GM21423 (cell line): ENCODE results near the gene SRP9.
"Not testable (repeated sequence)": the region's sequence is repeated elsewhere in the genome, so short reads cannot be mapped to it uniquely, and the experiment has no call there.

Experiments
- ATAC-seq: cut with Tn5 transposase; IDR thresholded peaks from one replicate; pipeline ENCODE4 v1.9.1; 2021; ENCODE audit warnings: mild to moderate bottlenecking, moderate library complexity; ENCODE audit not compliant: unreplicated experiment

Gene SRP9

DNA sequence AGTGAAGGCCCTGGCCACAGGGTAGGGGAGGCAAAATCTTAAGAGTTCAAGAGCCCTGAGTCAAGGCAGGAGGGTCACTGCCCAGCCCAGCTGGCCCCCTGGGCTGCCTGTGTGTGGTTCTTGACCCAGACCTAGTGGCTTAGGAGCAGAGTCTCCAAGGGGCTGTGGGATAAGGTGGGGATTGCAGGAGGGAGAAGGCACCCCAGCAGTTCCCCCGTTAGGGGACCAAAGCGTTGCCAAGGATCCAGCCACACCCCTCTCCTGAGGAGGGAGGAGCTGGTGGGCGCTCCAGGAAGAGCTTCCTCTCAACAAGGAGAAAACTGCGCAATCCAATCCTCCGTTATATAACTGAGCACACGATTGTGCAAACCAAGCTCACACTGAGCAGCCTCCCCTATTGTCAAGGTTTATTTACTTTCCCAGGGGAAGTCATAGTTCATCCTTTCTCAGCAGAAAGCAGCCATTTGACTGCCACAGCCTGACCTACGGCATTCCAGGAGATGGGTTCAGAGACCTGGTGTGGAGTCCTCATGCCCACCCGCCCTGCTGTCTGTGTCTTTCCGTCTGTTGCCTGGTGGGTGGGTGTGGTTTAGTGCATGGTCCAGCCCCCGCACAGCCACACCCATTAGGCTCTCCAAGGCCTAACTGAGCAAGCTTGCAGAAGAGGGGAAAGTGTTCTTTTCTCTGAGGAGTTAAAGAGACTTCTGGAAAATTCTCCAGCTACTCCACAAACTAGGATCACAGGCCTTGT, 35.8 kb downstream of the SRP9 start:
- no peak for ATAC-seq

DNA sequence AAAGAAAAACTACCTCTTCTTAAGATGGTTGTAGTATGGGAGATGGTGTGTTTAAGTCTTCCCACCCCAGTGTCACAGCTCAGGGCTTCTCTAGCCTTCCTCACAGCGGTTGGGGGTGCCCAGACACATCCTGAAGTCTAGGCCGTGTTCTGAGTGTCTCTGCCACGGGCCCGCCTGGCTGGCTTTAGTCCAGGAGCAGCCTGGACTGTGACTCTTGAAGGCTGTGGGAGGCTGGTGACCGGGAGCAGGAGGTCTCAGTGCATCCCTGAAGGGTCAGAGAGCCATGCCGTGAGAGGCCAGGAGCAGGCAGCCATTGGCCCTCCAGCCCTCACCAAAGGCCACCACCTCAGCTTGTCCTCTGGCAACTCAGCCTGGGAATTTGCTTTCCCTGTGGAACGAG, 36.8 kb downstream of the SRP9 start:
- no peak for ATAC-seq

DNA sequence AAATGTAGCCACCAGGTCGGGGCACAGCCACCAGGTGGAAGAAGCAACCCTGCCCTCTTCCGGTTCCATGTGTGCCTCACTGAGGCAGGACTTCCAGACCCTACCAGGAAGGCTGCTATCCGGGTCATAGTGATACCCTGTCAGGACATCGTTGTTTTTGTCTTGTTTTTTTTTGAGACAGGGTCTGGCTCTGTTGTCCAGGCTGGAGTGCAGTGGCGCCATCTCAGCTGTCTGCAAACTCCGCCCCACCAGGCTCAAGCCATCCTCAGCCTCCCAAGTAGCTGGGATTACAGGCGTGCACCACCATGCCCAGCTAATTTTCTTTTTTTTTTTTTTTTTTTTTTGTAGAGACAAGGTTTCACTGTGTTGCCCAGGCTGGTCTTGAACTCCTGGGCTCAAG, 37.5 kb downstream of the SRP9 start:
- ATAC-seq = not testable (repeated sequence)

DNA sequence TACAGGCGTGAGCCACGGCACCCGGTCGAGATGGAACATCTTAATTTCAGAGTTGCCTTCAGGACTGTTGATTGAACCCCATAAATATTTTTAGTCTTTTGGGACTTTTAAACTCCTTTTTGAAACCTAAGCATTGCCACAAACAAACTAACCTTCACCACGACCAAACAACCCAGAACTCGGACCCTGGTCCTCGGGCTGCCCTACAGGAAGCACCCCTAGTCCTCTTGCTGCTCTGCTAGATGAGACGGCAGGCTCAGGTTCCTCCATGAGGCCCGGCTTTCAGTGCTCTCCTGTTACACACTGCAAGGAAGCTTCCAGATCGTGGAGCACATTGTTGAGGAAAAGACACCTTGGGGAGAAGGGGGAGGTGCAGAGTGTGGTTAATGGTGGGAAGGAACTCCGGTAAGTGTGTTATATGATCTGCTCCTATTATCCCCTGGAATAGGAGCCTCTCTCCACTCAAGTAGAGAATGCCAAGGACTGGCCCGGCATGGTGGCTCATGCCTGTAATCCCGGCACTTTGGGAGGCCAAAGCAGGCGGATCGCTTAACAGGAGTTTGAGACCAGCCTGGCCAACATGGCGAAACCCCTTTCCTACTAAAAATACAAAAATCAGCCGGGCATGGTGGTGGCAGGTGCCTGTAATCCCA, 38.0 kb downstream of the SRP9 start:
- no peak for ATAC-seq

DNA sequence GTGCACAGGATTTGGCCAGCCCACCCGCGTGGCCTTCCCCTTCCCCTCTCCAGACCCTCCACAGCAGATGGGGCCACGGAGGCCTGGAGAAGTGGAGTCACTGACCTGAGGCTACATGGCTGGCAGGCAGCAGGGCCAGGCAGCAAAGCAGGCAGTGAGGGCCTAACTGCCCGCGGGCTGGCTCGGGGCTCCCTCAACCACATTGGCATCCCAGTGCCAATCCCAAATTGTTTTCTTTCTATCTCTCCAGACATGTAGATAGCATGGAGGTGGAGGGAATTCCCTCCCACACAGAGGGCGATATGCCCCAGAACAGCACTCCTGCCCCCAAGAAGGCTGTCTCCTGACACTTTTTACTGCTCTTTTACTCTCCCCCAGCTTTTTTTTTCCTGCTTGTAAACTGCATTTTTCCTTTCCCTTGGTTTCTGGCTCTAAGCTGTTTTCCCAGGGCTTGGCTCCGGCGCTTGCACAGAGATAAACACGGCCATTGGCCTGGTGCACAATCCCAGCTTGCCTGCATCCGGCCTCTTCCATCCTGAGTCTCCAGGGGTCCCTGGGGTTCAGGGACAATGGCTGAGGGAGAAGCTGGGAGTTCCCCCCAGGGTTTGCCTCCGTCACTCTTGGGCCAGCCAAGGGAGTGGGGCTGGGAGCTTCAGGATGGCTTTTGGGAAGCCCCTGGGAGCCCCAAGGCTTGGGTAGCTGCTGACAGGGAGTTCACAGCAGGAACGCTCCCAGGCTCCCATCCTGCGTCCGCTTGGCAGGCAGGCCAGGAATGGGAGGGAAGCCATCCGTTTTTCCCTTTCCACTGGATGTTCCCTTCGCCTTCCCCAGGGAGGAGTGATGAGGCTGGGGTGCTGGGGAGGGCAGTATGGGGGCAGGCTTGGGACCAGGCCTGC, 39.3 kb downstream of the SRP9 start:
- no peak for ATAC-seq

DNA sequence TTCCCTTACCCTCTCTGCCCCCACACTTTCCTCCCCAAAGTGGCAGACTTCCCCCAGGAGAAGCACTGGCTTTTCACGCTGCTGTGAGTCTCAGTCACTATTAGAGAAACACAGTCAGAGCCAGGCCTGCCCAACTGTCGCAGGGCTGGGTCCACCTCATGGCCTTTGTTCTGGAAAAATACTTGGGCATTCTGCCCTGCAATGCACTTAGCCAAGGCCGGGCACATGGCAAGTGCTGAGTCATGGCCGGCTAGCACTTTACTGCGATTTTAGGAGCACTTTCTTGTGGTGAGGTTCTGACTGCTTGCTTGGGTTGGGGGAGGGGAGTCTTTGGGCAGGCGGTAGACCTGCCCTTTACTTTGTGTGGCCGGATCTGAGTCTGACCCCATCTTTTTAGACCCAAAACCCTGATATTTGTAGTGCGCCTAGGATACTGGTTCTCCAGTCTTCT, 40.0 kb downstream of the SRP9 start:
- no peak for ATAC-seq

DNA sequence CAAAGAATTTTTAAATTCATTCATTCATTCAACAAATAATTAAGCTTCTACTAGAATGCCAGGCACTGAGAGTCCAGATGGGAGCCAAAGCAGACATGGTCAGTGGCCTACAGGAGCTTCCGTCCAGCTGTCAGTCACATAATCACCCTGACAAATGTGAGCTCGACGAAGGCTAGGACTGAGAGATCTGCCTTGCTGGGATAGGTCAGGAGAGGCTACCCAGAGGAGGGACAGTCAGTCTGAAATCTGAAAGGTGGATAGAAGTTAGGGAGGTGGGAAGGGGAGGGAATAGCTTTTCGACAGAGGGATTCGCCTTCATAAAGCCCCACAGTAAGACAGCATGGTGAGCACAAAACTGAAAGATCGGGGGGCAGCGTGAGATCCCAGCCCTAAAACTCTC, 40.6 kb downstream of the SRP9 start:
- ATAC-seq = no peak

DNA sequence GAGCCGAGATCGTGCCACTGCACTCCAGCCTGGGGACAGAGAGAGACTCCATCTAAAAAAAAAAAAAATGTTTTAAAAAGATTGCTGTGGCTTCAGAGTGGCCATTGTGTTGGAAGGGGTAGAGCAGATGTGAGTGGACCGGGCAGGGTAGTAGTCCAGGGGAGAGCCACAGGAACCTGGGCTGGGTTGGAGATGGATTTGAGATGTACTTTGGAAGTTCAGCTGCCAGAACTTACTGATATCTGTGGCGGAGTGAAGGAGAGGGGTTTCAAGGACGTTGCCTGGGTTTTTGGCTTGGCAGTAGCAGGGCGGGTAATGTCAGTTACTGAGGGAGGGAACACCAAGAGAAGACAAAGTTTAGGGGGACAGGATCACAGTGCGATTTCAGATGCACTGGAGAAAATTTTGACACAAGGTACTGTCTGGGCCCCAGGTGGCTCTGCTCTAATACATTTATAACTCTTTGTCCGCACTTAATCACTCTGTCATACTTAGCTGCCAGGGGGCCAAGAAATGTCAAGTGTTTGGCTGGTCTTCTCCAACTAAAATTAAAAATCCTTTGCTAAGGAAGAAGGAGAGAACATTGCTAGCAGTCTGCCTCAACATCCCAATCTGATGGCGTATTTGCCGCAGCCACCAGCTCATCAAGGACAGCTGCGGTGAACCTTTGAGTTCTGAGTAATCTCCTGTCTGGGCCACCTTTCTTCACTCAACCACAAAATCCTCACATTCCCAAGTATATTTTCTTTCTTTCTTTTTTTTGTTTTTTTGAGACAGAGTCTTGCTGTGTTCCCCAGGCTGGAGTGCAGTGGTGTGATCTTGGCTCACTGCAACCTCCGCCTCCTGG, 41.9 kb downstream of the SRP9 start:
- no peak for ATAC-seq

DNA sequence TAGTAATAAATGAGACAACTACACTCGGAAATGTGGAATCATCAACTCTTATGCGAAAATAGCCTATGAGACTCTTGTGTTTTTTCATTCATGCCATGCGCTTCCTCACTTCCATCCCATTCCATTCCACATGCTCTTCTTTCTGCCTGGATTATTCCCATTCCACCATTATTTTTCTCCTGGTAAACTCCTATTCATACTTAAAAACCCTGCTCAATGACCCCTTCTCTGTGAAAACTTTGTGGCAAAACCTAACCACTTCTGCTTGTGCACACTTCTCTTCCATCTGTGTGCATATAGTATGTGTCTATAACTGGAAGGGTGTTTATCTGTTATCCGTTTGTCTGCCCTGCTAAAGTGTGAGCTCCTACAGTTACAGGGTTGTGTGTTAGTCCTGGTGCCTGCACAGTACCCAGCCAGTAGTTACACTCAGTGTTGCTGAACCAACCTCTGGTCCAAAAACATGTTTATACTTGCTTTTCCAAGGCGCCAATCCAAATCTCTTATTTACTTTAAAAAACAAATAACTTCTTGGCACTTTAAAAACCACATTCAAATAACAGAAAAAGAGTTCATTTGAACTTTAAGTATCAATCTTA, 43.0 kb downstream of the SRP9 start:
- no peak for ATAC-seq

DNA sequence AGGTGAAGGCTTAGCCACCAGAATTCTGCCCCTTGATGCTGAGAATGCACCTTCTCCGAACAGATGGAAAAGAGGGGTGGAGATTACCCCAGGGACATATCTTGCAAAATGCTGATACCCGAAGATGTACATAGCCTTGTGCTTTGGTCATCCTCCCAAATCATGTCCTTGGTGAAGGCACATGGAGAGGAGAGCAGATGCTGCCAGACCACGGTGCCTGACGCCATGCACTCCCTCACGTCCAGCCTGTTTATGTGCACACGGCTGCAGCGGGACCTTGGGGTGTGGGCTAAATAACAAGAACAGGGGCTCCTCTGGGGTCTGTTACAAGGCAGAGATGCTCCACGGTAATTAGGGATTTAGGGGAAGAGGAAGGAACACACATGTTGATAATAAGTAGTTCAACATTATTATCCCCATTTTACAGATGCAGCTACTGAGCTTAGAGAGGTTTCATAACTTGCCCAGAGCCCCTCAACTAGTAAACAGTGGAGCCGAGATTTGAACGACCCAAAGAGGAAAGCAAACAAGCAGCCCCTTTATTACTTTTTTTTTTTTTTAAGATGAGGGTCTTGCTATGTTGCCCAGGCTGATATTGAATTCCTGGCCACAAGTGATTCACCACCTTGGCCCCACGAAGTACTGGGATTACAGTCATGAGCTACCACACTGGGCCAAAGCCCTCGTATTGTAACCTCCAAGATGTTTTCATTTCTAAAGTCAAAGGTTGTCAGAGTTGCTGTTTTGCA, 45.2 kb downstream of the SRP9 start:
- ATAC-seq = no peak

DNA sequence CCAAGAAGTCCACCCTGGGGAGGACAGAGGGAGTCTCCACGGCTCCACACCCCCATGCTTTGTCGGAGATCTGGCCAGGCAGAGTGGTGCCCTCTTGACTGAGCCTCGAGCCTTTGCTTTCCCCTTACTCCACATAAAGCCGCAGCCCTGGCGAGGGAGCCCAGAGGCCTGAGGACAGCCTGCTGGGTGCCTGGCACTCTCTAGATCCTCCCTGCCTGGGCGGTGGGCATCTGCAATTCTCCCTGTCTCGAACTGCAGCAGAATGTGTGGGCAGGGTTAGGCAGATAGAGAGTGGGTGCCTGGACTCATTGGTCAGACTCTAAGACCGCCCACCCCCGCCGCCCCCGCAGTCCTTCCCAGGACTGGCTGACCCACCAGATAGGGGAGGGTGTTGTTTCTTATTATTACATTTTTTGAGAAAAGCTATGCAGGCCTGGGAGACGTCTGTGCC, 46.2 kb downstream of the SRP9 start:
- ATAC-seq = no peak

DNA sequence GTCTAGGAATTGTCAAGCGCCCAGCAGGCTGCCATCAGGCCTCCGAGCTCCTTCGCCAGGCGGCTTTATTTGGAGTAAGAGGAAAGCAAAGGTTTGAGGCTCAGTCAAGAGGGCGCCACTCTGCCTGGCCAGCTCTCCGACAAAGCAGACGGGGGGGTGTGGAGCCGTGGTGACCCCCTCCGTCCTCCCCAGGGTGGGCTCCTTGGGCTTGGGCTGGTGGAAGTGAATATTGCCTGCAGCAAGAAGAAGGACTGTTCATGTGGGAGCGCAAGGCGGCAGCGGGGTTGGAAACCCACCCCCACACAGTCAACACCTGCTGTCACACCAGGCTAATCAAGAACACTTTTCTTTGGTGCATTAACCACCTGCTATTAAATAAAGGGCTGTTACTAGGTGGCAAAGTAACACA, 46.9 kb downstream of the SRP9 start:
- ATAC-seq = no peak

DNA sequence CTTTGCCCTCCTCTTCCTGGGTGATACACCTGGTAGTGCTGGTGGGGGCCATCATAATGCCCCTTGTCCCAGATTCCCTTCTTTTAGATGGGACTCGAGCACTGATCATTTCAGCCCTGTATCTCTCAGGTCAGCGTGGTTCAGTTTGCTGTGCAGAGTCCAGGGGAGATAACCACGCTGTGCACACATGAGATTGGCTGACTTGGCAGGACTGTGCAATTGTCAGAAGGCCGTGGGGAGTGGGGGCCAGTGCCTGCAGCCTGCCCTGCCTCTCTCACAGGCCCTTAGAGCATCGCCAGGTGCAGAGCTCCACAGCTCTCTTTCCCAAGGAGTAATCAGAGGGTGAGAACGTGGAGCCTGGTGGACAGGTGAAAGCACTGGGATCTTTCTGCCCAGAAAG, 47.5 kb downstream of the SRP9 start:
- no peak for ATAC-seq

DNA sequence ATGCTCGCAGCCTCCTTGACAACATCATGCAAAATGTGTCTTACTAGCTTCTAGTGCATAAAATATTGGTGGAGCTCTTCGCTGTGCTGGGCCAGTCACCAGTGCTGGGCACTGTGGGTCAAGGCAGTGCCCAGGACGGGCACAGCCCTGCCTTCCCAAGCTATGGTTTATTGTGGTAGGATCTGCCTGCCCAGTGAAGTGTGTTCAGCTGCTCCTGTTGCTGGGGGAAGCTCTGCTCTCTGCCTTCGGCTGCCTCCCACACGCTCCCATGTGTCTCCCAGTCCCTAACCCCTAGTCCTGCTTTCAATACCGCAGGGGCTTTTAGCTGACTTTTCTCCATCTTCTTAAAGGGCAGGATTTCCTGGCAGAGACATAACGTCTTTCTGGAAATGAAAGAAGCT, 48.0 kb downstream of the SRP9 start:
- ATAC-seq = no peak

DNA sequence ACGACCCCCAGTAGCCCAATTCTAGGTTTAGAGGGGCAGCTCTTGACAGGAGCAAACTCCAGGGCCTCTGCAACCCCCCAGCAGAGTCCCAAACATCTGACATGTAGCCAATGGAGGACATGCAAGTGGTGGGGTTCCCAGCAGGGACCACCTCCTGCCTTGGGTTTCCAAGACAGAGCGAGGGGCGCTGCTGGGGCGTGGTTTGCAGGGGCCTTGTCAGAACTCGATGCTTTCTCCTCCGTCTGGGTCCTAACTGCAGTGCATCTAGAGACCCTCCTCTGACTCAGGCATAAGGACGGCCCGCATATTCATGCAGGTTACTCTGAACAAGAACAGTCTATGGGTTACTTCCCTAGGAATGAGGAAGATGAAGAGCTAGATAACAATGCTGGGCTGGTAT, 49.5 kb downstream of the SRP9 start:
- ATAC-seq = no peak

DNA sequence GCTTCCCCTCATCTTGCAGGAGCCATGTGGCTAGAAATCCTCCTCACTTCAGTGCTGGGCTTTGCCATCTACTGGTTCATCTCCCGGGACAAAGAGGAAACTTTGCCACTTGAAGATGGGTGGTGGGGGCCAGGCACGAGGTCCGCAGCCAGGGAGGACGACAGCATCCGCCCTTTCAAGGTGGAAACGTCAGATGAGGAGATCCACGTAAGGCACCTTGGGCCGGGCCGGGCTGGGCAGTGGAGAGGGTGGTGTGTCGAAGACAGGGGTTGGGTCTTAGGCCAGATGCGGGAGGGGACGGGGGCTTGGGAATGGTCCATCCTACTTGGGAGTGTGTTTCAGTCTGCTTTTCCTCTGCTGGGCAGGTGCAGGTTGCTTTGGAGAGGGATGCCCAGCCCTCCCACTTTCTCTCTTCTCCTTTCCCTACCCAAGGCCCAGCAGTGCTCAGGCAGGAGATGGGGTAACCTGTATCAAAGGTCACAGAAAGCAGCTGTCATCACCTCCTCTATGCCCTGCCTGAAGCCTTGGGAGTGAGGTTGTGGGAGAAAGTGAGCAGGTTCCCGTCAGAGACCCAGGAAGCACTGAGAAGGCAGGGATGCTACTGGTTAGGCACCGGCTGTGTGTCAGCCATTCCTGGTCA, 51.2 kb downstream of the SRP9 start:
- ATAC-seq = no peak

DNA sequence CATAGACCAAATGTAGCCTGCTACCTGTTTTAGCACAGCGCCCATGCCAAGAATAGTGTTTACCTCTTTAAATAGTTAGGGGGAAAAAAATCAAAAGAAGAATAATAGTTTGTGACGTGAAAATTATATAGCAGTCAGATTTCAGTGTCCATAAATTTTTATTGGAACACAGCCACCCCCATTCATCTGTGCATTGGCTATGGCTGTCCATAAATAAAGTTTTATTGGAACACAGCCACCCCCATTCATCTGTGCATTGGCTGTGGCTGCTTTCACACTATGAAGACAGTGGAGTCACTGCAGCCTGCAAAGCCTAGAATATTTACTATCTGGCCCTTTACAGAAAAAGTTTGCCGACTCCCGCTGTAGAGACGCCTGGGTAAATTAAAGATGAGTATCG, 53.2 kb downstream of the SRP9 start:
- ATAC-seq = no peak

DNA sequence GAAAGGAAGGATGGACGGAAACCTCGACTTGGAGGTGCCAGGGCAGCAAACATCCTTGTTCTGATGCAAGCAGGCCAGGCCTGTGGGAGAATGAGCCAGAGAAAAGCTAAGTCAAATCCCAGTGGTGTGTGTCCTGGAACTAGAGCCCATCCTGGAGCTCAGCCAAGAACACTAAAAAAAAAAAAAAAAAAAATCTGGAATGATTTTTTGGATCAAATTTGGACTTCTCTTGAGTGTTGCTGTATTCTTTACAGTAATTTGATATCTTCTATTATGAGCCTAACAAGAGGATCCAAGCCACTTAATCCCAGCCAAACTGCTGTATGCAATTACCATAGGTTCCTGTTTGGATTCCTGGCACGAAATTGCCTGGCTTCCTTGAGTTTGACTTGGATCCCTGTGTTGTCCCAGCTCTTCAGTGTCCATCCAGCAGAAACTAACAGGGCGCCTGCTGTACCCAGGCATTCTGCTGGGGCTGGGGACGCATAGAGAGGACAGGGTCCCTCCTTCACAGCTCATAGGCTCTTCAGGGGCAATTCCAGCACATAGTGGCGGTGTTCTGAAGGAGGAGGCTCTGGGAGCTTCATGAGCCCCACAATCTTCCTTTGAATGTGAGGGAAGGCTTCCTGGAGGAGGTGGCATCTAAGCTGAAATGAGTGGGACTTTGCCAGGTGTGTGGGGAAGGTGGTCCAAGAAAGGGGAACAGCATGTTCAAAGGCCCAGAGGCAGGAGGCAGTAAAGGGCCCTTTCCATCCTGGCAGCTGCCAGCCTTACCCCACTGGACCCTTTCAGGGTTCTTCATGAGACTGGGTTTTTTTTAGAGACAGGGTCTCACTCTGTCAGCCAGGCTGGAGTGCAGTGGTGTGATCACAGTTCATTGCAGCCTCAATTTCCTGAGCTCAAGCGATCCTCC, 57.0 kb downstream of the SRP9 start:
- ATAC-seq = no peak
